DND-41 (cell line): ENCODE data around the gene WAC.

Experiments
- CTCF ChIP-seq: IDR thresholded peaks from 2 replicates; pipeline ENCODE4 v1.5.1; 2012; ENCODE audit warnings: borderline replicate concordance, low read length, moderate library complexity, mild to moderate bottlenecking; ENCODE audit not compliant: poor library complexity, severe bottlenecking; ENCODE audit errors: extremely low read depth
- EZH2 ChIP-seq: IDR thresholded peaks from 3 replicates; pipeline ENCODE4 v1.6.1; 2012; ENCODE audit warnings: borderline replicate concordance, low read depth, mild to moderate bottlenecking, moderate library complexity, low read length, inconsistent platforms; ENCODE audit not compliant: severe bottlenecking

GRCh38 chr10:28604567-28605536 is 71.9 kb downstream of the WAC start:
- TF ChIP-seq CTCF: no peak
- TF ChIP-seq EZH2: no peak
